ENCODE measurements around the gene GRAMD1A. TPM values are rescaled to one million over a fixed set of nuclear protein-coding genes. Genes with fewer than 3 reads are reported as not detected.
"Not testable (repeated sequence)": the region's sequence is repeated elsewhere in the genome, so short reads cannot be mapped to it uniquely, and the experiment has no call there.

GRAMD1A gene
- total RNA-seq, 1 experiment from 2014 or later = 32.8 TPM

DNA sequence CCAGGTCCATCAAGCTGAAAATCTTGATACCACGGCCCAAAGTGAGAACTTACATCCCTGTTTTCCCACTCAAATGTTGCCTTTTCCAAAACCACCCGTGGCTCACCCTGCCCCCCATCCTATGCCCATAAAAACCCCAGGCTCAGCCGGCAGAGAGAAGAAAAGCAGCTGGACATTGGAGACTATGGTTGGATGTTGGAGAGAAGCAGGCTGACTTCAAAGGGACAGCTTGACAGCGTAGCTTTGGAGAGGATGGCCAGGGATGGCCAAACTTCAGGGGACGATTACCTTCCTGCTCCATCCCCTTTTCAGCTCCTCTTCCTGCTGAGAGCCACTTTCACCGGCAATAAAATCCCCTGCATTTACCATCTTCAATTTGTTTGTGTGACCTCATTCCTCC is 32.6 kb upstream of the GRAMD1A start:
- H3K27me3 ChIP-seq (ENCODE audit: low read length) = no peaks in the 10 kb centered on the region
- ChIA-PET POLR2A (ENCODE audit: unreplicated experiment) (no interaction called here), CTCF (interaction anchor here (1.0 kb wide), 1 partner anchor 99 kb away, joined by 3 read pairs; no protein-coding TSS in a partner anchor)

DNA sequence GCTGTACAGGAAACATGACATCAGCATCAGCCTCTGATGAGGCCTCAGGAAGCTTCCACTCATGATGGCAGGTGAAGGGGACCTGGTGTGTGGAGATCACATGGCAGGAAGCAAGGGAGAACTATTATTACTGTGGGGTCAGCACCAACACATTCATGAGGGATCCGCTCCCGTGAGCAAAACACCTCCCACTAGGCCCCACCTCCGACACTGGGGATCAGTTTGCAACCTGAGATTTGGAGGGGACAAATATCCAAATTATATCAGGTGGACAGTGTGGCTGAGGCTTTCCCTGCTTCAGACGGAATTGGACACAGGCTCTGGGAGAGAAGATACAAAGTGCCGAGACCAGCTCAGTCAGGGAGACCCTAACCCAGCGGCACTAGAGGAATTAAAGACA is 30.4 kb upstream of the GRAMD1A start:
- ChIA-PET CTCF (no interaction called here), POLR2A (ENCODE audit: unreplicated experiment) (no interaction called here)
- no peak for ATAC-seq
- Histone ChIP-seq H3K9me2 (replicated peaks; ENCODE audit: low read length) (no peaks in the 10 kb centered on the region), H3K4me3 (ENCODE audit: low read length) (no peak overlapping the region), H3K4me2 (ENCODE audit: low read length) (no peak overlapping the region), H3K36me3 (ENCODE audit: low read depth, low read length) (no peaks in the 10 kb centered on the region), H4K20me1 (ENCODE audit: low read length) (no peaks in the 10 kb centered on the region), H3K9me3 (ENCODE audit: low read length) (no peaks in the 10 kb centered on the region), H3K9ac (ENCODE audit: low read length) (no peak overlapping the region), H2AFZ (ENCODE audit: low read length) (no peak overlapping the region), H3K79me2 (ENCODE audit: low read length) (no peaks in the 10 kb centered on the region), H3F3A (ENCODE audit: low read length, unreplicated experiment) (no peaks in the 10 kb centered on the region), H3K27me3 (ENCODE audit: low read length) (no peaks in the 10 kb centered on the region), H3K27ac (ENCODE audit: low read length) (no peak overlapping the region), H3K4me1 (ENCODE audit: insufficient read depth, low read length) (no peaks in the 10 kb centered on the region)
- no TSS peak for BruUV-seq (replicated peaks)
- TF ChIP-seq, protein P1, sequence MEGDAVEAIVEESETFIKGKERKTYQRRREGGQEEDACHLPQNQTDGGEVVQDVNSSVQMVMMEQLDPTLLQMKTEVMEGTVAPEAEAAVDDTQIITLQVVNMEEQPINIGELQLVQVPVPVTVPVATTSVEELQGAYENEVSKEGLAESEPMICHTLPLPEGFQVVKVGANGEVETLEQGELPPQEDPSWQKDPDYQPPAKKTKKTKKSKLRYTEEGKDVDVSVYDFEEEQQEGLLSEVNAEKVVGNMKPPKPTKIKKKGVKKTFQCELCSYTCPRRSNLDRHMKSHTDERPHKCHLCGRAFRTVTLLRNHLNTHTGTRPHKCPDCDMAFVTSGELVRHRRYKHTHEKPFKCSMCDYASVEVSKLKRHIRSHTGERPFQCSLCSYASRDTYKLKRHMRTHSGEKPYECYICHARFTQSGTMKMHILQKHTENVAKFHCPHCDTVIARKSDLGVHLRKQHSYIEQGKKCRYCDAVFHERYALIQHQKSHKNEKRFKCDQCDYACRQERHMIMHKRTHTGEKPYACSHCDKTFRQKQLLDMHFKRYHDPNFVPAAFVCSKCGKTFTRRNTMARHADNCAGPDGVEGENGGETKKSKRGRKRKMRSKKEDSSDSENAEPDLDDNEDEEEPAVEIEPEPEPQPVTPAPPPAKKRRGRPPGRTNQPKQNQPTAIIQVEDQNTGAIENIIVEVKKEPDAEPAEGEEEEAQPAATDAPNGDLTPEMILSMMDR (conservative IDR thresholded peaks at IDR 0.05; ENCODE audit: low read depth, low read length) = no peak
- TF ChIP-seq EZH2 (IDR thresholded peaks at IDR 0.05; ENCODE audit: low read length, unreplicated experiment) (no peak), EZH2phosphoT487 (IDR thresholded peaks at IDR 0.05; ENCODE audit: borderline replicate concordance, low read length) (no peak)
- DNase-seq = no peak
- intact Hi-C loops (cut with micrococcal nuclease) = no loop called here

More for the DNA sequence above, 32.6 kb upstream of the GRAMD1A start:
- Histone ChIP-seq H3K4me3 (ENCODE audit: low read length) (no peak overlapping the region), H3K79me2 (ENCODE audit: low read length) (peaks cover 13% of the 10 kb centered on the region), H2AFZ (ENCODE audit: low read length) (no peak overlapping the region), H3K4me2 (ENCODE audit: low read length) (no peak overlapping the region), H3K4me1 (ENCODE audit: insufficient read depth, low read length) (peaks cover 5% of the 10 kb centered on the region; the same call in 1 of the 2 replicates), H3K27ac (ENCODE audit: low read length) (no peak overlapping the region), H3F3A (ENCODE audit: low read length, unreplicated experiment) (no peaks in the 10 kb centered on the region), H3K9ac (ENCODE audit: low read length) (no peak overlapping the region), H3K9me3 (ENCODE audit: low read length) (no peaks in the 10 kb centered on the region), H4K20me1 (ENCODE audit: low read length) (no peaks in the 10 kb centered on the region), H3K36me3 (ENCODE audit: low read depth, low read length) (no peaks in the 10 kb centered on the region), H3K9me2 (replicated peaks; ENCODE audit: low read length) (no peaks in the 10 kb centered on the region)
- DNase-seq (no peak), ATAC-seq (no peak)
- BruUV-seq (replicated peaks) = no TSS peak
- TF ChIP-seq EZH2 (IDR thresholded peaks at IDR 0.05; ENCODE audit: low read length, unreplicated experiment) = no peak
- TF ChIP-seq EZH2phosphoT487 (IDR thresholded peaks at IDR 0.05; ENCODE audit: borderline replicate concordance, low read length) = no peak
- TF ChIP-seq, protein P1 (conservative IDR thresholded peaks at IDR 0.05; ENCODE audit: low read depth, low read length) = no peak
- intact Hi-C loops (cut with micrococcal nuclease) = no loop called here

DNA sequence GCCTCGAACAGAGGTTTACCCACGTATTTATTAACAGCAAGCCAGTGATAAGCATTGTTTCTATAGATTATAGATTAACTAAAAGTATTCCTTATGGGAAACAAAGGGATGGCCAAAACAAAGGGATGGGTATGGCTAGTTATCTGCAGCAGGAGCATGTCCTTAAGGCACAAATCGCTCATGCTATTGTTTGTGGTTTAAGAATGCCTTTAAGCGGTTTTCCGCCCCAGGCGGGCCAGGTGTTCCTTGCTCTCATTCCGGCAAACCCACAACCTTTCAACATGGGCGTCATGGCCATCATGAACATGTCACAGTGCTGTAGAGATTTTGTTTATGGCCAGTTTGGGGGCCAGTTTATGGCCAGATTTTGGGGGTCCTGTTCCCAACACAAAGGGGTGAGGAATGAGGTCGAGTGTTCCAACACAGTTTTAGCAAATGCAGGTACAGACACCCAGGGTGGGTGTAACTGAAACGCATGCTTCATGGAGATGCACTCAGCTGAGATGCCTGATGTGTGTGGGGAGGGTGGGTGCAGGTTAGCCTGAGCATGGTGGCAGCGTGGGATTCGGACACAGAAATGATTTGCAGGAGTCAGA is 29.8 kb upstream of the GRAMD1A start:
- H3K36me3 ChIP-seq (ENCODE audit: low read depth, low read length); H3K79me2 ChIP-seq (ENCODE audit: low read length); intact Hi-C loops (cut with micrococcal nuclease); H3K4me1 ChIP-seq (ENCODE audit: insufficient read depth, low read length); H3K4me3 ChIP-seq (ENCODE audit: low read length); H4K20me1 ChIP-seq (ENCODE audit: low read length); H3K9me2 ChIP-seq (replicated peaks; ENCODE audit: low read length); H2AFZ ChIP-seq (ENCODE audit: low read length); ATAC-seq; H3K27me3 ChIP-seq (ENCODE audit: low read length); H3F3A ChIP-seq (ENCODE audit: low read length, unreplicated experiment); H3K9me3 ChIP-seq (ENCODE audit: low read length); H3K4me2 ChIP-seq (ENCODE audit: low read length); DNase-seq; H3K27ac ChIP-seq (ENCODE audit: low read length); BruUV-seq (replicated peaks); CTCF ChIA-PET; POLR2A ChIA-PET (ENCODE audit: unreplicated experiment); H3K9ac ChIP-seq (ENCODE audit: low read length): not testable (repeated sequence)
